ENCODE measurements around the gene MRPS6. TPM values are rescaled to one million over a fixed set of nuclear protein-coding genes. Genes with fewer than 3 reads are reported as not detected.

Gene MRPS6
- total and polyA plus RNA-seq, 2 of the 13 experiments (the other 11 are each of a cell fraction or from before 2014, with no cell fraction given), result 14.2 to 26.9 TPM

DNA sequence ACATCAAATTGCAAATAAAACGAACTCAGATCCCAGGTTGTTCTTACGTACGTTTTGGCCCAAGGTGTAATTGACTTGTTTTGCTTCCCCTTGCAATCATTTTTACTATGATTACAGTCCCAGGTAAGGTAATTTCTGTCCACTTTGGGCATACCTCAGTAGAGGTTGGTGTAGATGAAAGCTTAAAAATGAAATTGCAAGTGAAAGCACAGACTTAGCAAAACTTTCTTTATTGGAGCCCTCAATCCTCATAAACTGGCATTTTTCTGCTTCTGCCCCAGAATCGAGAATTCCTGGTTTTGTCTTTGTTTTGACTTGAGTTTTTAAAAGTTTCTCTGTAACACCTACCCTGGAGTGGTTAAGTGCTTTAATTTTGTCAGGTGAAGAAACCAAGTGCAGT is 9.4 kb downstream of the MRPS6 start:
- H3K4me2 ChIP-seq (ENCODE audit: low read depth, low read length), result no peak overlapping the region
- no peak overlapping the region for H3K4me3 ChIP-seq (replicated peaks in 1 of 3; ENCODE audit: insufficient read depth in 1 of 3, low read depth in 2 of 3, low read length in 3 of 3)
- DNase-seq (ENCODE audit: low spot score), result no peak
- H3K36me3 ChIP-seq (replicated peaks in 1 of 2; ENCODE audit: control insufficient read depth in 1 of 2, insufficient read depth in 2 of 2, low read length in 2 of 2), result no peaks in the 10 kb centered on the region; a peak in 3 of 5 replicates
- H4K20me1 ChIP-seq (ENCODE audit: insufficient read depth, low read length), result no peaks in the 10 kb centered on the region
- H3K27me3 ChIP-seq (ENCODE audit: control insufficient read depth in 1 of 2, insufficient read depth in 2 of 2, low read length in 2 of 2), result no peaks in the 10 kb centered on the region
- H3K79me2 ChIP-seq (ENCODE audit: insufficient read depth, low read length), result peaks cover 28% of the 10 kb centered on the region
- H2AFZ ChIP-seq (ENCODE audit: low read length), result no peak overlapping the region
- in situ Hi-C loops (cut with HindIII; ENCODE audit: extremely low pct_ligation_motif_present, low pct_unique_long_range_greater_than_20kb), result no loop called here
- no peak overlapping the region for H3K27ac ChIP-seq (ENCODE audit: extremely low read length, insufficient read depth, low read length)
- intact Hi-C loops (cut with micrococcal nuclease; ENCODE audit: unreplicated experiment), result no loop called here
- WGBS (ENCODE audit: low lambda C conversion rate), result 96% methylated on average over 4 of the region's 4 CpGs
- ATAC-seq, result no peak
- CTCF ChIA-PET (ENCODE audit: low intra/inter-chr PET ratio, low total read pairs), result no interaction called here
- H3K4me1 ChIP-seq (ENCODE audit: insufficient read depth, low read length), result peaks cover 23% of the 10 kb centered on the region
- no peak overlapping the region for H3K9ac ChIP-seq (ENCODE audit: insufficient read depth, low read depth, low read length)
- no peaks in the 10 kb centered on the region for H3K9me3 ChIP-seq (ENCODE audit: low read length)
- no TSS peak for BruUV-seq (replicated peaks)
- POLR2A ChIA-PET, result no interaction called here
- TF ChIP-seq BRD4 (CRISPR knock-in tag; IDR thresholded peaks at IDR 0.05), result no peak
- no peak for FAIRE-seq

DNA sequence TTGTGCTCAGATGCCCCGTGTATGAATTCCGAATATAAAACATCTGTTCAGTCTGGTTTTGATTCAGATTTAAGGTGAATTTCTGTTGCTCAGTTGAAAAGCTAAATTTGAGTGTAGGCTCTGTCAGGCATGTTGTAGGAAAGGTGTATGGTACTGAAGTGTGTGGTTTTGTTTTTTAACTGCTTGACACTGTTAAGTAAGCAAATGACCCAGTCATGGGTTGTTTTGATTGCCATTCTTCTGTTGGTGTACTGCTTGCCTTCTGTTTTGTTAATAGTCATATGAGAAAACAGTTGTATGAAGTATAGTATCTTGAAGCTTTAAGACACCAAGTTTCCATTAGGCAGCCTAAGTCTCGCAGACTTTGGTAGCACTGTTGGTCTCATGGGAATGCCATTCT is 10.0 kb downstream of the MRPS6 start:
- peaks cover 23% of the 10 kb centered on the region for H3K4me1 ChIP-seq (ENCODE audit: insufficient read depth, low read length)
- FAIRE-seq (no peak), ATAC-seq (no peak), DNase-seq (ENCODE audit: low spot score) (no peak)
- no peak overlapping the region for H2AFZ ChIP-seq (ENCODE audit: low read length)
- ChIA-PET POLR2A (no interaction called here), CTCF (ENCODE audit: low intra/inter-chr PET ratio, low total read pairs) (no interaction called here)
- WGBS (ENCODE audit: low lambda C conversion rate), result 97% methylated on average over 3 of the region's 3 CpGs
- H3K9me3 ChIP-seq (ENCODE audit: low read length), result no peaks in the 10 kb centered on the region
- BruUV-seq (replicated peaks), result no TSS peak
- in situ Hi-C loops (cut with HindIII; ENCODE audit: extremely low pct_ligation_motif_present, low pct_unique_long_range_greater_than_20kb) (no loop called here), intact Hi-C loops (cut with micrococcal nuclease; ENCODE audit: unreplicated experiment) (no loop called here)
- H3K79me2 ChIP-seq (ENCODE audit: insufficient read depth, low read length), result peaks cover 28% of the 10 kb centered on the region
- no peak overlapping the region for H3K4me3 ChIP-seq (replicated peaks in 1 of 3; ENCODE audit: insufficient read depth in 1 of 3, low read depth in 2 of 3, low read length in 3 of 3)
- H3K4me2 ChIP-seq (ENCODE audit: low read depth, low read length), result no peak overlapping the region
- H4K20me1 ChIP-seq (ENCODE audit: insufficient read depth, low read length), result no peaks in the 10 kb centered on the region
- H3K9ac ChIP-seq (ENCODE audit: insufficient read depth, low read depth, low read length), result no peak overlapping the region
- H3K27me3 ChIP-seq (ENCODE audit: control insufficient read depth in 1 of 2, insufficient read depth in 2 of 2, low read length in 2 of 2), result no peaks in the 10 kb centered on the region
- H3K27ac ChIP-seq (ENCODE audit: extremely low read length, insufficient read depth, low read length), result no peak overlapping the region
- H3K36me3 ChIP-seq (replicated peaks in 1 of 2; ENCODE audit: control insufficient read depth in 1 of 2, insufficient read depth in 2 of 2, low read length in 2 of 2), result no peaks in the 10 kb centered on the region; a peak in 3 of 5 replicates
- TF ChIP-seq MED8 (CRISPR knock-in tag; IDR thresholded peaks at IDR 0.05; ENCODE audit: insufficient replicate concordance), result no peak
- TF ChIP-seq BRCA1 (CRISPR knock-in tag; IDR thresholded peaks at IDR 0.05), result no peak
- no peak for TF ChIP-seq CSRNP1 (CRISPR knock-in tag; IDR thresholded peaks at IDR 0.05)

All from HepG2 (cell line).